Fibroblast of lung (primary cell): ENCODE results near the gene PRKAR1B. TPM values are rescaled to one million over a fixed set of nuclear protein-coding genes. Genes with fewer than 3 reads are reported as not detected.

Experiments used
- DNase-seq, 2 donors: peaks; one replicate each; pipeline versions ENCODE4 v3.0.0 to v3.0.0-alpha.2; 2010; ENCODE audit warnings: low read depth in 2 of 2
- H2AFZ ChIP-seq: 2 replicates; pipeline ENCODE4 v1.5.1; 2012; ENCODE audit warnings: low read length, control low read depth, inconsistent platforms
- H3K27ac ChIP-seq: 2 replicates; pipeline ENCODE4 v1.5.1; 2011; ENCODE audit warnings: low read length, control low read depth; ENCODE audit not compliant: insufficient read depth
- H3K27me3 ChIP-seq: 2 replicates; pipeline ENCODE4 v1.5.1; 2011; ENCODE audit warnings: mild to moderate bottlenecking, low read length; ENCODE audit not compliant: control insufficient read depth, insufficient read depth
- H3K36me3 ChIP-seq: 2 replicates; pipeline ENCODE4 v1.5.1; 2011; ENCODE audit warnings: low read length; ENCODE audit not compliant: control insufficient read depth, insufficient read depth
- H3K4me1 ChIP-seq: 2 replicates; pipeline ENCODE4 v1.5.1; 2011; ENCODE audit warnings: low read length; ENCODE audit not compliant: control insufficient read depth, insufficient read depth; ENCODE audit errors: extremely low read depth
- H3K4me2 ChIP-seq: 2 replicates; pipeline ENCODE4 v1.5.1; 2011; ENCODE audit warnings: low read length, control low read depth; ENCODE audit not compliant: insufficient read depth; ENCODE audit errors: extremely low read depth
- H3K4me3 ChIP-seq, 4 experiments: fragments of 200-600 bp in 1 of 4; sonication (generic) in 1 of 4; replicated peaks in 1 of 4; 2 replicates each; pipeline ENCODE4 v1.5.1; 2011 to 2016; ENCODE audit warnings: low read length in 4 of 4, low read depth in 3 of 4, mild to moderate bottlenecking in 3 of 4, control low read depth in 2 of 4, inconsistent platforms in 1 of 4, mixed read lengths in 1 of 4; ENCODE audit not compliant: insufficient read depth in 1 of 4; ENCODE audit errors: control extremely low read depth in 1 of 4
- H3K79me2 ChIP-seq: 2 replicates; pipeline ENCODE4 v1.5.1; 2012; ENCODE audit warnings: mild to moderate bottlenecking, low read length, inconsistent platforms; ENCODE audit not compliant: control insufficient read depth, insufficient read depth
- H3K9ac ChIP-seq: 2 replicates; pipeline ENCODE4 v1.5.1; 2011; ENCODE audit warnings: mild to moderate bottlenecking, low read length, control low read depth; ENCODE audit not compliant: insufficient read depth
- H3K9me3 ChIP-seq: 2 replicates; pipeline ENCODE4 v1.5.1; 2012; ENCODE audit warnings: low read depth, low read length; ENCODE audit not compliant: control insufficient read depth, insufficient read depth
- H4K20me1 ChIP-seq: 2 replicates; pipeline ENCODE4 v1.5.1; 2011; ENCODE audit warnings: low read length; ENCODE audit not compliant: control insufficient read depth, insufficient read depth; ENCODE audit errors: extremely low read depth
- CTCF ChIP-seq, 2 donors: IDR thresholded peaks in 1 of 2; conservative IDR thresholded peaks in 1 of 2; 1 replicate in 1 of 2; 2 replicates in 1 of 2; pipeline ENCODE4 v1.5.1; 2011 to 2012; ENCODE audit warnings: low read length in 2 of 2, control low read depth in 1 of 2, inconsistent platforms in 1 of 2, low read depth in 1 of 2, mild to moderate bottlenecking in 1 of 2
- EZH2 ChIP-seq: IDR thresholded peaks from 2 replicates; pipeline ENCODE4 v1.5.1; 2012; ENCODE audit warnings: low read length, control low read depth, mild to moderate bottlenecking; ENCODE audit errors: missing control alignments
- polyA plus RNA-seq, 2 donors: library from polyadenylated mRNA; depleted of rRNA in 1 of 2; stranded (reverse) in 1 of 2; unstranded in 1 of 2; fragments of >200 nt; gene quantifications; 2 replicates each; pipeline ENCODE4 v1.2.1, GENCODE V29; 2011 to 2012; ENCODE audit warnings: missing spikeins in 1 of 2
- total RNA-seq: library from RNA; depleted of rRNA; stranded (reverse); fragments of >200 nt; gene quantifications from 2 replicates; pipeline ENCODE4 v1.2.1, GENCODE V29; 2014

The PRKAR1B gene
- total and polyA plus RNA-seq, 2 donors (not counting 1 experiment from before 2014, with no cell fraction given), result 12.7 to 14.5 TPM

DNA sequence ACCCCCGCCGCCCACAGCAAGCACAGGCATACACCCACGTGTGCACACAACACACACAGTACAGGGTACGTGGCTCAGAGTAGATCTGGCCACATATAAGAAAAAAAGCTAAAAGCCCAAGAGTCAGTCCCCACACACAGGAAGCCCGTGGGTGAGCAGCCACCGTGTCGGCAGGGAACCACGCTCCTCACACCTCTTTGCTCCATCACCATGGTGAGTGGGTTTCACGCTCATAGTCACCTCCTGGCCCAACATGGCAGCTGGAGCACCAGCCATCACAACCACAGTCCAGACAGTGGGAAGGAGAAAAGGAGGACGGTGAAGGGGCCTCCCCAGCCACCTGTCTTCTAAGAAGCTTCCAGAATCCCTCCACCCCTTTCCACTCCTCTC is 131.5 kb downstream of the PRKAR1B start:
- DNase-seq, result no peak
- H3K4me1 ChIP-seq, result no peaks in the 10 kb centered on the region

DNA sequence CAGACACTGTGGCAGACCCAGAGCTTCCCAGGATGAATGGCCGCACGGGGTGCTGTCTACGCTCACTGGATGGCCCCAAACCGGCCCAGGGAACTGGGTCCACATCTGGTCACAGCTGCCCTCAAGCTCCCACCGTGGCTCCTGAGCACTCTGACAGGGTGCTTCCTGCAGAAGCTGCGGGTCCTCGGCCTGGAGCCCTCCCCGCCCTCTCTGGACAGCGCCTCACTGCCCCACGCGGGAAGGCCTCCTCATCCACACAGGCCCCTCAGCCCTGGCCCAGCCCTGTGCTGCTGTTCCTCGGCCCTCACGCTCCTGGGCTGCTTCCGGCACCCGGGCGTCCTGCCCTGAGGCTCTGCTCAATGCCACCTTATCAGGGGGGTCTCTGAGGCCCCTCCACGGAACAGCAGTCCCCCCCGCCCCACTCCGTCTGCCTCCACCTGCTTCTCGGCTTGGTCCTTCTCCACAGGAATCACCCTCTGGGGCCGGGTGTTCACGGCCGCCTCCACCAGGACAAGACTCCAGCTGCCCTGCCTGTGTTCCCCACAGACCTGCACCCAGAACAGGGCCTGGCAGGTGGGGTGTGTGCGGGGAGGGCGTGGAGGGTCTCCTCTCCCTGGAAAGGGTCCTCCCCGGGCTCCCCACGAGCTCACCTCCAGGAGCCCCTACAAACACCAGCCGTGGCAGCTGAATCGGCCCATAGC is 132.0 kb downstream of the PRKAR1B start:
- H3K36me3 ChIP-seq, result no peaks in the 10 kb centered on the region
- no peak overlapping the region for H3K4me2 ChIP-seq
- no peaks in the 10 kb centered on the region for H3K27me3 ChIP-seq
- H3K4me3 ChIP-seq, result no peak overlapping the region
- H4K20me1 ChIP-seq, result no peaks in the 10 kb centered on the region
- H3K27ac ChIP-seq, result no peak overlapping the region
- H3K4me1 ChIP-seq, result no peaks in the 10 kb centered on the region
- no peaks in the 10 kb centered on the region for H3K79me2 ChIP-seq
- TF ChIP-seq EZH2 (no peak), CTCF (conservative IDR thresholded peaks at IDR 0.05 in 1 of 2, IDR thresholded peaks at IDR 0.05 in 1 of 2; ENCODE audit: low read depth in 1 of 2, low read length in 2 of 2) (no peak)
- H3K9me3 ChIP-seq, result no peaks in the 10 kb centered on the region
- H2AFZ ChIP-seq, result no peak overlapping the region
- H3K9ac ChIP-seq, result no peak overlapping the region
- DNase-seq, result no peak

More for the DNA sequence above, 131.5 kb downstream of the PRKAR1B start:
- Histone ChIP-seq H3K4me2 (no peak overlapping the region), H4K20me1 (no peaks in the 10 kb centered on the region), H2AFZ (no peak overlapping the region), H3K79me2 (no peaks in the 10 kb centered on the region), H3K9me3 (no peaks in the 10 kb centered on the region), H3K27ac (no peak overlapping the region), H3K27me3 (no peaks in the 10 kb centered on the region), H3K9ac (no peak overlapping the region), H3K36me3 (no peaks in the 10 kb centered on the region), H3K4me3 (no peak overlapping the region)
- TF ChIP-seq CTCF (conservative IDR thresholded peaks at IDR 0.05 in 1 of 2, IDR thresholded peaks at IDR 0.05 in 1 of 2; ENCODE audit: low read depth in 1 of 2, low read length in 2 of 2) (no peak), EZH2 (no peak)

GRCh38 chr7:594212-594913 is 132.7 kb downstream of the PRKAR1B start:
- Histone ChIP-seq H4K20me1 (no peaks in the 10 kb centered on the region), H3K27ac (no peak overlapping the region), H3K9ac (no peak overlapping the region), H3K36me3 (no peaks in the 10 kb centered on the region), H3K79me2 (no peaks in the 10 kb centered on the region), H2AFZ (no peak overlapping the region), H3K9me3 (no peaks in the 10 kb centered on the region), H3K4me2 (no peak overlapping the region), H3K4me3 (no peak overlapping the region), H3K27me3 (no peaks in the 10 kb centered on the region), H3K4me1 (no peaks in the 10 kb centered on the region)
- DNase-seq, result no peak
- no peak for TF ChIP-seq EZH2
- no peak for TF ChIP-seq CTCF (conservative IDR thresholded peaks at IDR 0.05 in 1 of 2, IDR thresholded peaks at IDR 0.05 in 1 of 2; ENCODE audit: low read depth in 1 of 2, low read length in 2 of 2)
